Urothelium cell line (cell line): Measurements from ENCODE around the gene ASTN2.
A peak's percentile ranks its signal among the peaks of the same experiment; 100 is the strongest.

ENCODE experiments used
- DNase-seq: peaks from one replicate; pipeline ENCODE4 v3.0.0; 2011; ENCODE audit warnings: low spot score, mixed read lengths
- FAIRE-seq: peaks from 2 replicates; lab custom pipeline; 2011; peaks lifted over from hg19 to GRCh38; lab: Jason Lieb, UNC

The ASTN2 gene

DNA sequence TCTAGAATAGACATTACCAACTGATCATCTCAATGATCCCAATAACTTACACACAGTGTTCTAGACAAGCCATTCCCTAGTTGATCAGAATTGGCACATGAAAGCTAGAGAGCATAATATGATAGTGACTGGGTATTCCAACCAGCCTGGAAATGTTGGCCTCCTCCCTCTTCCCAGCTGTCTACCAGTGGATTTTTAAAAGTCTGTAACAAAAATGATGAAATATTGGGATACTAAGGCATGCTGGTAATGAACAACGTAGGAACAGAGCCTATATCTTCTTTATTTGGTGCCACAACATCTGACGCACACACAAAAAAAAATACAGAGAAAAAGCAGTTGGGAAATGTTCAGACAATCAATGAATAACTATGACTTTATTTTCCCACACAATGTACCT, 692.9 kb downstream of the ASTN2 start:
- no peak for FAIRE-seq
- no peak for DNase-seq

DNA sequence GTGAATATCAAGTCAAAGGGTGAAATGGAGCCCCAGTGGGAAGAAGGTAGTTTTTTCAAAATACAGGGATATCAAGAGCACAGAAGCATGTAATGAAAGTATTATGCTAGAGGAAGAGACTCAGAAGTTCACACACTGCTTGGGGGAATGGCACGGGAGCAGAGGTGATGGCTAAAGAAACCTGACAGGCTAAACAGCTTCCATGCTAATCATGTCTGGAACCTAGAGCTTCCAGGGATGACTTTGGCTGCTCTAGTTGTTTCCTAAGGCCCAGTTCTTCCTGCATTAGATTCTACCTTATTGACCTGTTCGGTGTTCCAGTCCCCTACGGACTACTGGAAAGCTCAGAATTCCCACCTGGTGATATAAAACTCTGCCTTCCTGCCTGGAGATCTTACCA, 693.4 kb downstream of the ASTN2 start:
- no peak for DNase-seq
- FAIRE-seq, result no peak

DNA sequence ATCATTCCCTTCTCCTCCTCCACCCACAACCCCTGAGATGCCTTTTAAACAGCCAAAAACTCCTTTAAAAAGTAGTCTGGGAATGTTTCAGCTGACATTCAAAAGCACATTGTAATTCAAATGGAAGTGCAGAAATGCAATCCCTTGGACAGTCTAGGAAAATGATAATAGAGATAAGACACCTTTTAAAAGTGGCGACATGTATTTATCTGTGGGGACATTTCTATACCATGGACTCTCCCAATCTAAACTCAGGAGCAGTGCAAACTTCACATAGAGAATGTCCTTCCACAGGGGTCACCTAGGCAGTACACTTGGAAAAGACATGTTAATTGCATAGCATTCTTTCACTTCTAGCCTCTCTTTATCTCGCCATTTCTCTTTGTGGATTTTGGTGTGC, 694.7 kb downstream of the ASTN2 start:
- no peak for FAIRE-seq
- no peak for DNase-seq

DNA sequence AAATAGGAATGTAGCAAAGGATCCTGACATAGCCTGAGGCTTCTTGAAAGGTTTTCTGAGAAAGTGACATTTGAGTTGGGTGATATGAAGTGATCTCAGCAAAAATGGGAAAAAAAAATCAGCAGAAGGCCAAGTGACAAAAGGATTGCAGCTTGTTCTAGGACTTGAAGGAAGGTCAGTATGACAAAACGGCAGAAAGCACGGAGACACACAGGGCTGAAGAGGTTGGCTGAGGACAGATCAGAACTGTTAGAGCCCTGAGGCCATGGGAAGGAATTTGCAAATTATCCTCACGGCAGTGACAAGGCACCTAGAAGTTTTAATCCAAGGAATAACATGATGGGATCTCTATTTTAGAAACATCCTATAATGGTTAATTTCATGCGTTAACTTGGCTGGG, 696.7 kb downstream of the ASTN2 start:
- DNase-seq, result no peak
- FAIRE-seq, result no peak

DNA sequence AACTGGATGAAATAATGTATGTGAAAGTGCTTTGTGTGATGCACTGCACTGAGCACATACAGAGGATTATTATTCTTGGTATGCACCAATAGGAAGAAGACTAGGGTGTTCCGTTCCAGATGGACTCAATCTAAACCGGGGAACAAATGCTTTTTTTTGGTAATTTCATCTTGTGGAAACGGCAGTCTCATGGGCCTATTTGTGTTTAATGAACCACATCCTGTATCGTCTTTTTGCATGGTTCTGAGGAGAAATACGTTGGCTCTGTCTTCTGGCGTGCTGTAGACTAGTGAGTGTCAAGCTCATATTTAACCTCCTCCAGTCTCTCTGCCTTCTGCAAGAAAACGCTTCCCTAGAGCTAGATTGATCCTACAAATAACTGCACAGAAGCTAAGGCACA, 697.7 kb downstream of the ASTN2 start:
- DNase-seq (no peak), FAIRE-seq (no peak)

DNA sequence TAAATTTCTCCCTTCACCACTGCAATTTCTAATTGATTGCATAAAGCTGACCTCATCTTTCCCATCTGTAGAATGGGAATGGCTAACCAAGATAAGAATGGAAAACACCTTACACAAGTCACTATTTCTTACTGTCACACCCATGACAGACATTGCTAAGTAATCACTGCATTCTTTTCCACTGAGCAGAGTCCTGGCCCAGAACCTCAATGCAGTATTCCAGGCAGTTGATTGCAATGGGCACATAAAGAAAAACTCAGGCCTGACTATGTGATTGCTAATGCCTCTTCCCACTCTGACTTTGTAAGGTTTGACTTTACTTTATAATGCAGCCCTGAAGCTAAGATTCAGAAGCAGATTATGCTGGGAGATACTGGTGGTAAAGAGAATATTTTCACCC, 698.4 kb downstream of the ASTN2 start:
- FAIRE-seq (no peak), DNase-seq (no peak)

DNA sequence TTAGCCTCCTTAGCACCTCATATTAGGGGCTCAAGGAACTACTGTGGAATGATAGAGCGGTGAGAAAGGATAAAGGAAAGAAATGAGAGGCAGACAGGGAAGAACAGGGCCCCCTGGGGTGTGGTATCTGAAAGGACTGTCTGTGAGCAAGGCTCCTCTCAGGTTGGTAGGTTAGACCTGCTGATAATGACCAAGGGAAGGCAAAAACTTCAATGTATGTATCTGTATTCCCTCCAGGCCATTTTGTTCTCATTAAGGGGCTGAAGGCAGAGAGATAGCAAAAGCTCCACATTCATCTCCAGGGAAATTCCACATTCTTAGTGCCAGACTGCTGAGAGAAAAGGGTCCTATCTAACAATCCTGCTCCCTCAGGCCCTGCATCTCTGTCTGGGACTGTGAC, 699.1 kb downstream of the ASTN2 start:
- FAIRE-seq, result no peak
- DNase-seq, result no peak

DNA sequence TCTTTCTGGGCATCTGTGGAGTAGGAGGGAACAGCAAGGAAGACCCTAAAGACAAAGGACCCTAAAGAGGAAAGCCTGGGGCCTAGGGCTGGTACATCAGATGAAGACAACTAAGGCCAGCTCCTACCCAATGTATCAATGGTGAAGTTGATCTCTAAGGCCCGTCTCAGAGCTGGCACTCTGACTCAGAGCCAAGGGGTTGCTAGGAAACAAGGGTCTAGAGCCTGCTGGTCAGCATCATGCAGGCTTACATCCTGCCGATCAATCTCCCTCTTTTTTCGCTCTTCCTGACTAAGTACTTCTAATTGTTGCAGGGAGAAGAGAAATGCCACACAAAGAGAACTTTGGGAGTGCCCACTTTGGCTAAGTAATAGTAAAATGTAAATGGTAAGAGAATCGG, 701.6 kb downstream of the ASTN2 start:
- DNase-seq (no peak), FAIRE-seq (no peak)

DNA sequence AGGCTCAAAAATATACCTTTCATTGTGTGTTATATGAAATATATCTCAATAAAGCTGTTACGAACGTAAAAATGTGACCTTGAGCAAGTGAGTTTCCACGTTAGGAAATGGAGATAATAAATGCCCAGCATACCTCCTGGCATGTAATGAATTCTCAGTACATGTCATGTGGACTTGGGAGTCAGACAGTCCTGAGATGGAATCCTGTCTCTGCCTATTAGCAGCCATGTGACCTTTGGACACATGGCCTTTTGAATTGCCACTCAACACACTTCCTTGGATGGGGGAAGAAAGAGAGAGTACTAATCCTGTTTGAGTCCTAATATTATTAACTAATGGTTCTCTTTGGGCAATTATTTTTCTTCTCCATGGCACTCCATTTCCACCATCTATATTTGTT, 702.1 kb downstream of the ASTN2 start:
- DNase-seq (no peak), FAIRE-seq (no peak)

DNA sequence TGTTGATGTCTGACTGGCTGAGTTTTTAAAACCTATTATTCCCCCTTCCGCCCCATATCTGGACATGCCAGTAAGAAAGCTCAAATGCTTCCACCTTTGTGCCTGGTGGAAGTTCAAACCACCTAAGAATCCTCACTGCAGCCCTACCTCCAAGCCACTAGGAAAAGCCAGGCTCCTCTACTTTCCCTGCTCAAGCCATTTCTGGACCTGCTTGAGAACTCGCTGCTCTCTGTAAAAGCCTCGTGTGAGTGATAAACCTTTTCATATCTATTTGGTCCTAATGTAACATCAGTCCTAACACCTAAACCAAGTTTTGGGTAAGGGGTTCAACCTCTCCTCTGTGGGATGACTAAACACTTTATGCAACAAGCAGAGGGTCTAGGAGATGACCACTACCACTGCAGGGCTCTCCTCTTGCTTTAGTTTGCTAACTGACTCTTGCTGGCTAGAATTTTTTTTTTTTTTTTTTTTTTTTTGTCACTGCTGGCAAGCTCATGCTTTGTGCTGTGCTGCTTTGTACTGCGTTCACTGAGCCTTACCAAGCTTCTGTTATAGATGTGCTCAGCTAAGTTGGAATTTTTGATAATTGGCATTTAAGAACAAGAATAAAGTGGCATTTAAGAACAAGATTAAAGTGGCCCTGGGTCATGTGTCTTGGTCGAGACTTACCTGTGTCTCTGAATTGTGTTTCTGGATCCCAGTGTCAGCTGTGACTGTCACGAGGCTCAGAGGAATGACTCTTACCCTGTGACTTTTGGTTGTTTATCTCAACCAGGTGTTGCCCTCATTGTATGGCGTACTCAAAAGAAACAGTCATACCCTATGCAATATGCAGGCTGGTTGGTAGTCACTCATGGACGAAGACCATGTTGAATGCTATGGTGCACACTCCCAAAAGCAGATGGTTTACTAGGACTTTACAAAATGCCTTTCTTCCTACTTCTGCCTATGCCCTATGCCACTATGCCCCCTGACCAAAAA, 708.3 kb downstream of the ASTN2 start:
- peak; percentile 66 for FAIRE-seq
- DNase-seq, result no peak

DNA sequence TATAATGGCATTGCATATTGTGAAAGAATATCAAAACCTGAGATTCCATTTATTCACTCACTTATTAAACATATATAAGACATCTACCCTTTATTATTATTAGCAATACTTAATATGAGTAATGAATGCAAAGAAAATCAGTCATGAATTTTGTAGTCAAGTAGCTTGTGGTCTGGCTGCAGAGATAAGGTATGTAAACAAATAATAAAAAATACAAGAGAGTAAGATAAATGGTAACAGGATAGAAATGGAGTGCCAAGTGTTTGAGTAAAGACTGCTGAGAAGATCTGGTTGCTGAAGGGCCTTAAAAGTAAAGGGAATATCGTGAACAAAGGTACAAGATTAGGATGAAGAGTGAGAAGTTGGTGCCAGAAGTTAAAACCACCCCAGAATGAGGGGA, 709.3 kb downstream of the ASTN2 start:
- FAIRE-seq (no peak), DNase-seq (no peak)

DNA sequence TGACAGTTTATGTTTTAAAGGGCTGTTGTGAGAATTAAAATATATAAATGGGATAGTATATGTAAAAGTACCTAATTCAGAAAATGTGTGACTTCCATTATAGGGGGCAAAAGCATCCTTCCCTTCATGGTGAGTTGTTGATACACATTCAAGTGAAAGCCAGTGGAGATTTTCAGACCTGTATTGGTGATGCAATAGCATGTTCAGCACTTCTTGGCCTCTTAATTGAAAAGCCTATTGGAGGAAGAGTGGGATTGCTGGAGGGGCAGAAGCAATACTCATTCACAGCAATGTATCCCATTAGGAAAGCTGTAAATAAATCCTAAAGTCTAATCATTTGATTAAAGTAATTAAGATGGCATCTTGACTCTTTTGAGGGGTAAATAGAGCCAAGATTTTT, 710.4 kb downstream of the ASTN2 start:
- FAIRE-seq (no peak), DNase-seq (no peak)

DNA sequence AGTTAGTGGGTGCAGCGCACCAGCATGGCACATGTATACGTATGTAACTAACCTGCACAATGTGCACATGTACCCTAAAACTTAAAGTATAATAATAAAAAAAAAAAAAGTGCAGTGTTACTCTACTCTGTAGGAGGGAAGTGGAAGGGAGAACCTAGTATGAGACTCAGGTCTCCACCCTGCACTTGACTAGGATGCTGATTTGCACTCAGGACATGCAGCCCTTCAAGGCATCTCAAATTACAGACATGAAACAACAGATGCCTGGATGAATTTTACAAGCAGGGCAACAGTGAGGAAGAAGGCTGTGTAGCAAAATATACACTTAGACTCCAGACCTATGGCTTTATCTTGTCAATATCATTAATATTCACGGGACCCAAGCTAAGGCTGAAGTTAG, 711.2 kb downstream of the ASTN2 start:
- FAIRE-seq (no peak), DNase-seq (no peak)

DNA sequence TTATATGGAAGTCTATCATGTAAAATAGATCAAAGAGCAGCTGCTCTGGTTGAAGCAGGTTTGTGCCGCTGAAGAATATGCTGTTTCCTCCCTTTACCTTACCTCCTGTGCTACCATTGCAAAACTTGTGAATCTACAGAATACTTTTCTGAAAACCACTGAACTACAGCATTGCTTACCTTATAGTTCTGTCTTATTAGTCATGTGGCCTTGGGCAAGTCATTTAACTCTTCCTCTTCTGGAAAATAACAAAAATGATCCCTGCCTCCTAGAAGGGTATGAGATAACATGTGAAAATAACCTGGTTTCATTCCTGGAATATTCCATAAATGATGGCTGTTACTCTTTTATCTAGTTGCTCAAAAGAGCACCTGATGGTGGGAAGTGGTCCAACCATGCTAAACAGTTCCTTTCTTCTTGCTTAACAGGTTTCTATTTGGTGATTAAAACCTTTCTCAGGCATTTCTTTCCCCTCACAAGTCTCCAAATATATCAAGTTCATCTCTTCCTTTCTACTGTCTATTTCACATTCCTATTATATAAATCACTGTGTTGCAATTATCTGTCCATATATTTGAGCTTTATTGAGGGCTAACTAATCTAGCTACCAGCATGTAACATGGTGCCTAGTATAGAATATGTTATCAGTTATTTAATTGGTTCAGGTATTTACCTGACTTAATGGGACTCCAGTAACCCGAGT, 712.8 kb downstream of the ASTN2 start:
- DNase-seq (no peak), FAIRE-seq (no peak)

DNA sequence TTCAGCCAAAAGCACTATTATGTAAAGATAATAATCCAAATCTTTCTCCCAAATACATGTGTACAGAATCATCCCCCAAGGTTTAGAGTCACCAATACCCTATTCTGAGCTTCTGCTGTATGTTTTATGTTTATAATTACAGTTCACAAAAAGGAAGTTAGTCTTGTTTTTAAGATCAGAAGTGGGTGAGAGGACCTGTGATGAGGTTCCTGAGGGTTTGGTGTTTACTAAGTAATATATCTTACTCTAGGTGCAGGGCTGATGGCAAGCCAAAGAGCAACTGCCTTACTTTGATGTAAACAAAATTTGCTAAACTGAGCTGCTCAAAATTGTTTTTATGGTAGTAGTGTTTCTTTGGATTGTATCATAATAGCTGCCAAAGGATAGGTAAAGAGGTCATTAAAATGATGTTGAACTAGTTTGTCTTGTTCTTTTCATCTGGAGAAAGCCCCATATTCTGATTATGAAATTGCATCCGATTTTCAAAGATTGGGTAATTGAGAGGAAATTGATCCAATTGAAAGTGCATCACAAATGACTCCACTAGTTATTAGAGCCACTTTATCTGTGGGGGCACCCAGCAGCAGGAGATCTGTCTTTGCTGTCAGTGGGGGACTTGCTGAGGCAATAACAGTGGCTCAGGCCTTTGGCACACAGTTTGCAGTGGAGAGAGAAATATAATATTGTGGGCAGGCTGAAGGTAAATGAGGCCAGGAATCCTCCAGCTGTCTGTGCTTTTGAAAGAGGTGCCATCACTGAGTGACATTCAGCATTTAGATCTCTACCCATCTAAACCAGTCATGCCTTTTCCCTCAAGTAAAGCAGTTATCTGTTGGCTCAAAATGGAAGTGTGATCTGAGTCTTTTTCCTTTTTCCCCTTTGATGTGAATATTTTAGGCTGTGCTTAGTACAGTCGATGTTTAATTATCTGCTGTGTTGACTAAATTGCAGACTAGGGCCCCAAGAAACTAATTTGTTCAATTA, 713.7 kb downstream of the ASTN2 start:
- no peak for FAIRE-seq
- no peak for DNase-seq

DNA sequence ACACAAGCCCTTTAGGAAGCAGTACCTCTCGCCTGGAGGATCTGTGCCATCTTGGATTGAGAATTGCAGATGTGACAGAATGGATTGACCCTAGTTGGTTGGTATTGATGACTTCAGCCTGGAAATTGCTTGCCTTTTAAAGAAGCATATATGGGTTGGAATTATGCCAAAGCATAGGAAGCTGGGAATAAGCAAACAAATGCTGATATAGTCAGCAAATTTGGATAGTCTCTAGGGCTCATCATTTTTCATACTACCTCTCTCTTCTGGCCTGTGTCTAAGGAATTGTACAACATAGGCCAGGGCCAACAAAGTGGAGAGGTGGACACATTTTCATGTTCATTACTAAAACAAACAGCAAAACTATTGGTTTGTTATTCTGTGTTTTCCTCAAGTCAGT, 714.6 kb downstream of the ASTN2 start:
- no peak for FAIRE-seq
- DNase-seq, result no peak

DNA sequence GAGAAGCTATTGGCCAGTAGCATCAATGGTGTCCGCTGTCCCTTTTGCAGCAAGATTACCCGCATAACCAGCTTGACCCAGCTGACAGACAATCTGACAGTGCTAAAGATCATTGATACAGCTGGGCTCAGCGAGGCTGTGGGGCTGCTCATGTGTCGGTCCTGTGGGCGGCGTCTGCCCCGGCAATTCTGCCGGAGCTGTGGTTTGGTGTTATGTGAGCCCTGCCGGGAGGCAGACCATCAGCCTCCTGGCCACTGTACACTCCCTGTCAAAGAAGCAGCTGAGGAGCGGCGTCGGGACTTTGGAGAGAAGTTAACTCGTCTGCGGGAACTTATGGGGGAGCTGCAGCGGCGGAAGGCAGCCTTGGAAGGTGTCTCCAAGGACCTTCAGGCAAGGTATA, 717.0 kb downstream of the ASTN2 start:
- no peak for FAIRE-seq

DNA sequence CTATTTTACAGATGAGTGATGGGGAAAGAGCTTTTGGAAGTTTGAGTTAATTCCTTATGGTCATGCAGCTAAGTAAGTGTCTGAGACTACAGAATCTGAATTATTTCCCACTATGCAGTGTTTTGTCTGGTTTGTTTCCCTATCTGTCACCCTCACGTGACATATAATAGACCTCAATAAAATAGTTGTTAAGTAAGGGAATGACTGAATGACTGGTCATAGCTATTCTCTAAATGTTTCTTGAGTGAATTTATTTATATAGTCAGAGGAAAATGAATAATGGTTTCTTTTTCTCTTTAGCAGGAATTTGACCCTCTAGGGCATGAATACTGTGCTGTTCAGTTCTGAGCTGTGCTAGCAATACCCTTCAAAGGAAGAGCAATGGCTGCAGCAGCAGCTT, 717.5 kb downstream of the ASTN2 start:
- no peak for DNase-seq
- FAIRE-seq, result no peak

More for the DNA sequence above, 717.0 kb downstream of the ASTN2 start:
- DNase-seq, result no peak

DNA sequence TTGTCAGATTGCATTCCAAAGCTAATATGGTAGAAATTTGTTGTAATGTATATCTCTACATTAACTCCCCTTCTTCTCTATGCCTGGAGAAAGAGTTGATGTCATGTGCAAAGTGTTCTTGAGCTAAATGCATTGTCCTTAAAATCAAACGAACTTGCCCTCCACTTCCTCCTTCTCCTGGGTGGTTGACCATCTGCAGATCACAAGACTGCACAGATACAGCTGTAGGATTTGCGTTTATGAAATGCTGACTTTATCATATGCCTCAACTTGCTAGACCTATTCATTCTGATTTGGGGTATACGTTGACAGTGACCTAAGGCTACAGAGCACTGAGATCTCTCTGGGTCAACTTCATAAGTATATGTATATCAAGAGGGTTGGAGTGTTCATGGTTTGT, 719.4 kb downstream of the ASTN2 start:
- DNase-seq (no peak), FAIRE-seq (no peak)

DNA sequence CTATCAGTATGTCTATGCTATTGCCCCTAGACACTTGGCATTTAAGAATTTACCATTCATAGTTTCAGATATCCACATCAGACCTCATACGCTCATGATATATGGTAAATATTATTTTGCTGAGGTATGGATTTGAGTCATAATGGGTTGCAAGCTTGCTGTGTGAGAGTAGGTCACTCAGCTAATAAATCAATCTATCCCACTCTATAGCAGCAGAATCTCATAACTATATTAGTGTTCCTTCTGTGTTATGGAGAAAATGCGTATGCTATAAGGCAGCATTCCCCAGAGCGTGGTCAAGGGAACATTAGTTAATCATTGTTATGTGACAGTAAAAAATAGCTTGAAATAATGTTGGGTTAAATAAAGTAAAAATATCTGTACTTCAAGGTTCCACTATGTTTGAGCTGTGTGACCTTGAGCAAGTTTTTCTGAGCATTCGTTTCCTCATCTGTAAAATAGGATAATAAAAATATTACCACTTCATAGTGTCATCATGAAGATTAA, 720.0 kb downstream of the ASTN2 start:
- no peak for DNase-seq
- FAIRE-seq, result no peak

DNA sequence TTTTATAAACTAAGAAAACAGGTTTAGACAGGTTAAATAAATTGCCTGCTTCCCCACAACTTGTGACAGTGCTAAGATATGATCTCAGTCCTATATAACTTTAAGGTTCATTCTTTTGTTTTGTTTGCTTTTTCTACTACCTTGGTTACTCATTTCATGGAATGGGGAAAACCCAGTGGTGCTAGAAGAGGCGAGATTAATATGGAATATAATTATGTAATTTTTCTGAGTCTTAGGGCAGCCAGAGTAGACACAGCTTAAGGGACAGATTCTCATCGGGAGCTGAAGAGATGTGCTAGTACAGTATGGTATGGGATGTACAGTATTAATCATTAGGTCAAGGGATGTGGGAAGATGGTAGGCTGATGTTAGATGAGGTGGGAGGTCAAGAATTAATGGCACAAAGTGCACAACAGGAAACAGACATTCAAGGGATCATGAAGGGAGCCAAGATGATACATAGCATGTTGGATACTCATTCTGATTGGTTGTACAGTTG, 721.6 kb downstream of the ASTN2 start:
- FAIRE-seq, result no peak
- DNase-seq, result no peak
